Measurements from ENCODE around the gene THOC1.

DNA sequence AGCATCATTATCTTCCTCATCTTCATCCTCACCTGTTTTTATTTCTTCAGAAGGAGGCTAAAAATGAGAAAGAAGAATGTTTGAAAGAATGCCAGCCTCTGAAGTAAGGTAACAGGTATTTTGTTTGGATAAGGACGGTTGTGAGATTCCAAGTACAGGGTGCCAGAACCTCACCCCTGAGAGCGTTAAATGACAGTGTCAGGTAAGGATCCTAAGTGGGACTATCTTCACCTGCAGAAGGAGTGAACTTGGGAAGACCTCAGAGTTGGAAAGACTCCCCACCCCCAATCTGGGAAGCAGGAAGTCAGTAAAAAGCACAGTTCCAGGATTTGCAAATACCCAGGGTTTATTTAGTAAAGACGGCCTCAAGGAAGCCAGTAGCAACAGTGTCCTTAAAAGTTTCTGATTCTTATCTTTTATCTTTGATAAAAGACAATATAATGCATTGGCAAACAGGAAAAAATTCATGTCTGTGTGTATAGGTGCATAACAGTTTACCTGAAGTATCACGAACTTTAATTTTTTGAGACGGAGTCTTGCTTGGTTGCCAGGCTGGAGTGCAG lies 52.3 kb downstream of the THOC1 start:
- TF ChIP-seq CTCF (IDR thresholded peaks at IDR 0.05; ENCODE audit: low read depth, low read length) (no peak), EZH2phosphoT487 (IDR thresholded peaks at IDR 0.05; ENCODE audit: low read depth) (no peak)
